ENCODE measurements around the gene GATA5. TPM values are rescaled to one million over a fixed set of nuclear protein-coding genes. Genes with fewer than 3 reads are reported as not detected.

GATA5 gene
- total and polyA plus RNA-seq, 2 donors (not counting 3 experiments of a cell fraction or from before 2014, with no cell fraction given): not detected

DNA sequence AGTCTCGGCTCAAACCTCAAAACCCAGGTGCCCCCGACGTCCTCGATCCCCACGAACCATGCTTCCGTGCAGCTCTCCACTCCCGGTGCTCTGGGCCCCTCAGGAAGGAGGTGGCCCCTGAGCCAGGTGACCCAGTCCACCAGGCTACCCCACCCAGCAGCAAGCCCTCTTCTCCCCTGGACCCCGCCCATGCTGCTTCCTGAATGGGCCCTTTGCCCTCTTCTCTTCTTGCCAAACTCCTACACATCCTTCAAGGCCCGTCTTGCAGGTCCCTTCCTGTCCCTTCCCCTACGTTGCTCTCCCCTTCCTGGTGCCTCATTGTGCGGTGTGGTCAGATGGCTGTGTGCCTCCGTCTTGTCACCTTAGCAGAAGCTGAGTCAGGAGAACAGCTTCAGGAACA, 3.4 kb upstream of the GATA5 start:
- BruUV-seq (replicated peaks): no TSS peak
- FAIRE-seq (no peak), DNase-seq (ENCODE audit: low read depth, low spot score) (no peak)
- Histone ChIP-seq H2AFZ (ENCODE audit: low read depth, low read length) (no peak overlapping the region), H3K9me1 (replicated peaks; ENCODE audit: control insufficient read depth, extremely low read depth, insufficient read depth, low read length) (no peaks in the 10 kb centered on the region), H3K27ac (ENCODE audit: insufficient read depth, low read depth, low read length) (no peak overlapping the region), H3K4me2 (ENCODE audit: insufficient read depth, low read length) (no peak overlapping the region), H3K4me3 (replicated peaks in 1 of 3; ENCODE audit: insufficient read depth in 1 of 3, low read depth in 1 of 3, low read length in 3 of 3) (no peak overlapping the region), H4K20me1 (replicated peaks; ENCODE audit: control insufficient read depth, extremely low read depth, insufficient read depth, low read length) (no peaks in the 10 kb centered on the region), H3K79me2 (ENCODE audit: control insufficient read depth, insufficient read depth, low read length) (no peaks in the 10 kb centered on the region), H3K9ac (replicated peaks; ENCODE audit: extremely low read depth, insufficient read depth, low read length) (no peak overlapping the region), H3K9me3 (replicated peaks; ENCODE audit: control insufficient read depth, insufficient read depth, low read length) (no peaks in the 10 kb centered on the region), H3K27me3 (ENCODE audit: control insufficient read depth in 2 of 2, insufficient read depth in 2 of 2, low read length in 2 of 2) (peaks cover 40 to 50% of the 10 kb centered on the region in 2 experiments), H3K36me3 (ENCODE audit: control insufficient read depth in 2 of 2, extremely low read depth in 1 of 2, insufficient read depth in 2 of 2, low read length in 2 of 2) (no peaks in the 10 kb centered on the region), H3K4me1 (ENCODE audit: control insufficient read depth, extremely low read depth, insufficient read depth, low read length) (no peaks in the 10 kb centered on the region)
- CTCF ChIA-PET: interaction anchor here (1.6 kb wide), 1 partner anchor 21 kb away, joined by 4 read pairs; no protein-coding TSS in a partner anchor
- dilution Hi-C loops (cut with MboI; ENCODE audit: extremely low pct_ligation_motif_present, low sequenced_read_pairs) (no loop called here), intact Hi-C loops (cut with micrococcal nuclease) (no loop called here)
- TF ChIP-seq POLR2AphosphoS5 (IDR thresholded peaks at IDR 0.05; ENCODE audit: insufficient read depth, low read depth, low read length) (no peak), FOS (IDR thresholded peaks at IDR 0.05; ENCODE audit: borderline replicate concordance, insufficient read depth, low read length) (no peak), JUN (IDR thresholded peaks at IDR 0.05; ENCODE audit: borderline replicate concordance, insufficient read depth, insufficient read length, low read depth) (no peak), MYC (IDR thresholded peaks at IDR 0.05; ENCODE audit: low read depth, low read length) (no peak), EZH2 (IDR thresholded peaks at IDR 0.05; ENCODE audit: borderline replicate concordance, low read depth, low read length, severe bottlenecking) (no peak), POLR2A (IDR thresholded peaks at IDR 0.05; ENCODE audit: low read depth, low read length) (no peak), GATA2 (IDR thresholded peaks at IDR 0.05; ENCODE audit: insufficient read depth, insufficient read length, low read depth, low read length) (no peak)
- TF ChIP-seq, protein P1, sequence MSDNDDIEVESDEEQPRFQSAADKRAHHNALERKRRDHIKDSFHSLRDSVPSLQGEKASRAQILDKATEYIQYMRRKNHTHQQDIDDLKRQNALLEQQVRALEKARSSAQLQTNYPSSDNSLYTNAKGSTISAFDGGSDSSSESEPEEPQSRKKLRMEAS (IDR thresholded peaks at IDR 0.05; ENCODE audit: insufficient read depth, insufficient read length): no peak
- TF ChIP-seq, protein P2, sequence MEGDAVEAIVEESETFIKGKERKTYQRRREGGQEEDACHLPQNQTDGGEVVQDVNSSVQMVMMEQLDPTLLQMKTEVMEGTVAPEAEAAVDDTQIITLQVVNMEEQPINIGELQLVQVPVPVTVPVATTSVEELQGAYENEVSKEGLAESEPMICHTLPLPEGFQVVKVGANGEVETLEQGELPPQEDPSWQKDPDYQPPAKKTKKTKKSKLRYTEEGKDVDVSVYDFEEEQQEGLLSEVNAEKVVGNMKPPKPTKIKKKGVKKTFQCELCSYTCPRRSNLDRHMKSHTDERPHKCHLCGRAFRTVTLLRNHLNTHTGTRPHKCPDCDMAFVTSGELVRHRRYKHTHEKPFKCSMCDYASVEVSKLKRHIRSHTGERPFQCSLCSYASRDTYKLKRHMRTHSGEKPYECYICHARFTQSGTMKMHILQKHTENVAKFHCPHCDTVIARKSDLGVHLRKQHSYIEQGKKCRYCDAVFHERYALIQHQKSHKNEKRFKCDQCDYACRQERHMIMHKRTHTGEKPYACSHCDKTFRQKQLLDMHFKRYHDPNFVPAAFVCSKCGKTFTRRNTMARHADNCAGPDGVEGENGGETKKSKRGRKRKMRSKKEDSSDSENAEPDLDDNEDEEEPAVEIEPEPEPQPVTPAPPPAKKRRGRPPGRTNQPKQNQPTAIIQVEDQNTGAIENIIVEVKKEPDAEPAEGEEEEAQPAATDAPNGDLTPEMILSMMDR (IDR thresholded peaks at IDR 0.05; ENCODE audit: extremely low read depth in 1 of 2, insufficient read depth in 1 of 2, low read depth in 1 of 2, low read length in 2 of 2): no peak
- POLR2A ChIA-PET: no interaction called here

Data from endothelial cell of umbilical vein (primary cell).